GM21825 (cell line): ENCODE measurements around the gene RNU7-1.

Experiments
- ATAC-seq: cut with Tn5 transposase; IDR thresholded peaks from one replicate; pipeline ENCODE4 v1.9.1; 2021; ENCODE audit warnings: mild to moderate bottlenecking, moderate library complexity; ENCODE audit not compliant: unreplicated experiment

Gene RNU7-1

DNA sequence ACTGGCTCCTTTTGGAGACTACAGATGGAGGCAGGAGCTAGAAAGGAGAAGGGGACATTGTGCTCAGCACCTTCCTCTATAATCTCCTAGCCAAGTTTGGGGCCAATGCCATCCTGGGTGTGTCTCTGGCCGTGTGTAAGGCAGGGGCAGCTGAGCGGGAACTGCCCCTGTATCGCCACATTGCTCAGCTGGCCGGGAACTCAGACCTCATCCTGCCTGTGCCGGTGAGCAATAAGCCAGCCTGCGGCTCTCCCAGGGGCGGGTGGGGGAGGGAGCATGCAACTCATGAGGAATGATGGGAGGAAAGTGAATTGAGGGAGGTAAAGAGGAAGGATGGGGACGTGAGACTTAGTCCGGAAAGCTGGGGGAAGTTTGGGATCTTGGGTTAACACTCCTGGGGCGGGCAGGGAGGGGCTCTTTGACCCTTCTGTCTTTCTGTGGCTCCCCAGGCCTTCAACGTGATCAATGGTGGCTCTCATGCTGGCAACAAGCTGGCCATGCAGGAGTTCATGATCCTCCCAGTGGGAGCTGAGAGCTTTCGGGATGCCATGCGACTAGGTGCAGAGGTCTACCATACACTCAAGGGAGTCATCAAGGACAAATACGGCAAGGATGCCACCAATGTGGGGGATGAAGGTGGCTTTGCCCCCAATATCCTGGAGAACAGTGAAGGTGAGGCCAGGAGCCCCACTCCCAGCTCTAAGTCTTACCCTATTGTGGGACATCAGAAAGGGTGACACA lies 26.0 kb upstream of the RNU7-1 start:
- no peak for ATAC-seq

DNA sequence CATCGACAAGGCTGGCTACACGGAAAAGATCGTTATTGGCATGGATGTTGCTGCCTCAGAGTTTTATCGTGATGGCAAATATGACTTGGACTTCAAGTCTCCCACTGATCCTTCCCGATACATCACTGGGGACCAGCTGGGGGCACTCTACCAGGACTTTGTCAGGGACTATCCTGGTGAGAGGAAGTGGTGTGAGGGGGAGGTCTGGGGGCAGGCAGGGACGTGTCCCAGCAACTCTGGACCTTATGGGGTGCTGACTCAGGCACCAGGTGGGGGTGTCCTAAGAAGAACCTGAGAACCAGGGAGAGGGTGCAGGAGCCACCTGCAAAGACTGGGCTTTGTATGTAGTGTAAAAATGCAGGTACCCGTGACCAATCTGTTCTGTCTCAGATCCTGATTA lies 24.0 kb upstream of the RNU7-1 start:
- no peak for ATAC-seq

DNA sequence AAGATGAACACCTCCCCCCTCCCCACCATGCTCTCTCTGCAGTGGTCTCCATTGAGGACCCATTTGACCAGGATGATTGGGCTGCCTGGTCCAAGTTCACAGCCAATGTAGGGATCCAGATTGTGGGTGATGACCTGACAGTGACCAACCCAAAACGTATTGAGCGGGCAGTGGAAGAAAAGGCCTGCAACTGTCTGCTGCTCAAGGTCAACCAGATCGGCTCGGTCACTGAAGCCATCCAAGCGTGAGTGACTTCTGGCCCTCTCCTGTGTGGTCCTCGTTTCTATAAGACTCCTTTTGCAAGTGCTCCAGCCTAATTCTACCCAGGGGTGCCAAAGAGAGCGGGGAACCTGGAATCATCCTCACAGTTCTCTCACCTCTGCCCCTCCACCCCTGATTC lies 22.1 kb upstream of the RNU7-1 start:
- no peak for ATAC-seq

DNA sequence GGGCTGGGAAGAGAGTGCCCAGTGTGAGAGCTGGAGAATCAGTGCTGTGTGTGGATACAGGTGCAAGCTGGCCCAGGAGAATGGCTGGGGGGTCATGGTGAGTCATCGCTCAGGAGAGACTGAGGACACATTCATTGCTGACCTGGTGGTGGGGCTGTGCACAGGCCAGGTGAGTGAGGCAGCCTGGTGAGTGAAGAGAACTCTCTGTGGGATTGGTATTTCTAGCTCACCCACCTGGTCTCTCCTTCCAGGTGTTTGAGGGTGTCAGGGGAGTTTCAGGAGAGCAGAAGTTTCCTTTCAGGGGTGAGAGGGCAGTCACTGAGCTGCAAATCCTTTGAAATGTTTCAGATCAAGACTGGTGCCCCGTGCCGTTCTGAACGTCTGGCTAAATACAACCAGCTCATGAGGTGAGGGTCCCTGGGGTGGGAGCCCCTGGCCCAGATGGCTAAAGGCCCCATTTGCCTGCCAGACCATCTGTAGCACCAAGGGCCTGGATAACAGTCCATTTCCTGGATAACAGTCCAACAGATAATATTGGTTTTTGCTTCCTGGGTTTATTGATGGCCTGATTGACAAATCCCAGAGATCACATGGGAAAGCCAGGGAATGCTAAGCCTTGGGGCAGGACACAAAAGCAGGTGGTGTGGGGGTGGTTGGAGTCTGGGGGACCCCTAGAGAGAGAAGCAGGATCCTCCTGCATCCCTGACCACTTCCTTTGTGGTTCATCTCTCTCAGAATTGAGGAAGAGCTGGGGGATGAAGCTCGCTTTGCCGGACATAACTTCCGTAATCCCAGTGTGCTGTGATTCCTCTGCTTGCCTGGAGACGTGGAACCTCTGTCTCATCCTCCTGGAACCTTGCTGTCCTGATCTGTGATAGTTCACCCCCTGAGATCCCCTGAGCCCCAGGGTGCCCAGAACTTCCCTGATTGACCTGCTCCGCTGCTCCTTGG lies 21.3 kb upstream of the RNU7-1 start:
- ATAC-seq = no peak

DNA sequence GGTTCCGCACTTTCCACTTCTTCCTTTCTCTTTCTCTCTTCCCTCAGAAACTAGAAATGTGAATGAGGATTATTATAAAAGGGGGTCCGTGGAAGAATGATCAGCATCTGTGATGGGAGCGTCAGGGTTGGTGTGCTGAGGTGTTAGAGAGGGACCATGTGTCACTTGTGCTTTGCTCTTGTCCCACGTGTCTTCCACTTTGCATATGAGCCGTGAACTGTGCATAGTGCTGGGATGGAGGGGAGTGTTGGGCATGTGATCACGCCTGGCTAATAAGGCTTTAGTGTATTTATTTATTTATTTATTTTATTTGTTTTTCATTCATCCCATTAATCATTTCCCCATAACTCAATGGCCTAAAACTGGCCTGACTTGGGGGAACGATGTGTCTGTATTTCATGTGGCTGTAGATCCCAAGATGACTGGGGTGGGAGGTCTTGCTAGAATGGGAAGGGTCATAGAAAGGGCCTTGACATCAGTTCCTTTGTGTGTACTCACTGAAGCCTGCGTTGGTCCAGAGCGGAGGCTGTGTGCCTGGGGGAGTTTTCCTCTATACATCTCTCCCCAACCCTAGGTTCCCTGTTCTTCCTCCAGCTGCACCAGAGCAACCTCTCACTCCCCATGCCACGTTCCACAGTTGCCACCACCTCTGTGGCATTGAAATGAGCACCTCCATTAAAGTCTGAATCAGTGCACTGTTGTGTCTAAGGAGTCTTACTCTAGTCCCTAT lies 20.4 kb upstream of the RNU7-1 start:
- ATAC-seq = no peak

DNA sequence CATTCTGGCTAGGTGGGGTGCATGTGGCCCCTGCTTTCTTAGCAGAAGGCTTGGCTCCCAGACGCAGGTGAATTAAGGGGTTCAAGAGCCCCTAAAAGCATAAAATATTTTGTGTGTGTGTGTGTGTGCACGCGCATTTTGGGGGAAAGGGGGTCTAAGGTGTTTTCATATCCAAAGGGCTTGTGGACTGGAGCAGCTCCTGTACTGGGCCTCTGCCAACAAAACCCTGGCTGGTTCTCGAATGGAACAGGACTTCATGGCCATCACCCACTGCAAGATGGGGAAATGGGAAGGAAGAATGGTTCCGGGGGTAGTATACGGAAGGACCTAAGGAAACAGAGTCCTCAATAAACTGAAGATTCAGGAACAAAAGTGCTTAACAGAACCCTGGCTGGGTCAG lies 19.8 kb upstream of the RNU7-1 start:
- ATAC-seq = no peak

DNA sequence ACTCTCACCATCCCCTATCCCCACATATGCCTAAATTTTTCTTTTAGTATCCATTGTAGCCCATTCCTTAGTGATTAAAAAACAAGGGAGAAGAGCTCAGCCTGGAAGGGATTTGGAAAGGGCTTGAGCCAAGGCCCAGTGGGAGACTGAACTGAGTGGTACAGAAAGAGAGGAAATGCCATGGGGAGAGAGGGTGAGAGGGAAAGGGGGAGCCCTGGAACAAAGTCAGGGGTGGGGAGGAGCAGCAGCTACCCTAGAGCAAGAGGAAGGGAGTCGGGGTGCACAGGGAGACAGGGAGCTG lies 18.4 kb upstream of the RNU7-1 start:
- no peak for ATAC-seq

DNA sequence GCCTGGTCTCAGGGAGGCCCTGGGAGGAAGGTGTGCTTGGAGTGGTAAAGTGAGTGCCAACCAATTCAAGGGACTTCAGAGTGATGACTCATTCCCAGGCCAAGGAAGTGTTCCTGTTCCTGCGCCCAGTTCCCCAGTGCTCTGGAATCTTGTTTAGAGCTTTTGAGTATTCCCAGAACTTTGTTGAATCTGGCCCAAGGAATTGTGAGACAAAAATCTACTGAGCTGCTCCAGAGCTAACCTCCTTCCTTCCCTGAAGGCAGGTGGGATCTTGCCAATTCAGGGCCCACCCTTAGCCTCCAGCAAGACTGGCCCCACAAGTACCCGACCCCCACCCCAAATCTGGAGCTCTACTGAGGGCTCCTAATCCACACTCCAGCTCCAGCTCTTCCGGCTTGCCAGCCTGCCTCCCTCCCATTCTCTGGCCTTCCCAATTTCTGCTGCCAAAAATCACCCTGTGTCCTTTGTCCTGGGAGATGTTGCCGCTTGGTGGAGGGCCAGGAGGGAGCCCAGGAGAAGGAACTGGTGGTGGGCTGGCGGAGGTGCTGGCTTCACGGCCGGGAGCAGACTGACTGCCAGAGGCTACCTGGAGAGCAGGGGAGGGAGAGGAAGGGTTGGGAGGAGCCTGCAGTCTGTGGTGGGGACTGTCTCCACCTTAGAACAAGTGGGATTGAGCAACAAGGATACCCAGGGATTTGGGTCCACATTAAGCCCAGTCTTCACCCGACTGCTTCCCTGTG lies 17.9 kb upstream of the RNU7-1 start:
- no peak for ATAC-seq

DNA sequence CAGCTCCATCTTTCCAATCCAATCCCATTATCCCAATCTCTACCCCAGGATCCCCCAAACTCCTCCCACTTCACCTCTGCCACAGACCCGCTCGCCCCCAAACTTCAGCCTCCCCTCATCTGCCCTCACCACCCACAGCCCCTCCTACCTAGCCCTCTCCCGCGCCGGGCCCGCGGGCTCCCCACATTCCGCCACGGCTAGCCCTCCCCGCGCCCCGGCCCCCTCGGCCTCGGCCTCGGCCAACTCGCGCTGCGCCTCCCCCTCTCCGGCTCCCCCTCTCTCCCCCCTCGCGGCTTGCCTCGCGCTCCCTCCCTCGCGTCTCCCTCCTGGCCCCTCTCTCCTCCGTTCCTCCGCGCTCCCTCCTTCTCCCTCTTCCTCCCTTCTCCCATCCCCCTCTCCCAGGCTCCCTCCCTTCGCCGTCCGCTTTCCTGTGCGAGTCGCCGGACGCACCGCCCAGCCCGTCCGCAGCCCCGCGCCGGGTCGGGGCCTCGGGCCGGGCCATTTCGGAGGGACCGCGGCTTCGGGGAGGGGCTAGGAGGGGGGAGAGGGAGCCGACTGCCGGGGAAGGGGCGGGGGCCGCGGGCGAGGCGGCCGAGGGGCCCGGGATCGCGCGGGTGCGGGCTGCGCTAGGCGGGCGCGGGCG lies 16.1 kb upstream of the RNU7-1 start, which contains the start of gene ATN1:
Gene ATN1, plus strand, starts transcription at position 581 of the 643 bp plus-strand sequence. CDS start 6,043 bp downstream, outside the sequence.
- no peak for ATAC-seq

DNA sequence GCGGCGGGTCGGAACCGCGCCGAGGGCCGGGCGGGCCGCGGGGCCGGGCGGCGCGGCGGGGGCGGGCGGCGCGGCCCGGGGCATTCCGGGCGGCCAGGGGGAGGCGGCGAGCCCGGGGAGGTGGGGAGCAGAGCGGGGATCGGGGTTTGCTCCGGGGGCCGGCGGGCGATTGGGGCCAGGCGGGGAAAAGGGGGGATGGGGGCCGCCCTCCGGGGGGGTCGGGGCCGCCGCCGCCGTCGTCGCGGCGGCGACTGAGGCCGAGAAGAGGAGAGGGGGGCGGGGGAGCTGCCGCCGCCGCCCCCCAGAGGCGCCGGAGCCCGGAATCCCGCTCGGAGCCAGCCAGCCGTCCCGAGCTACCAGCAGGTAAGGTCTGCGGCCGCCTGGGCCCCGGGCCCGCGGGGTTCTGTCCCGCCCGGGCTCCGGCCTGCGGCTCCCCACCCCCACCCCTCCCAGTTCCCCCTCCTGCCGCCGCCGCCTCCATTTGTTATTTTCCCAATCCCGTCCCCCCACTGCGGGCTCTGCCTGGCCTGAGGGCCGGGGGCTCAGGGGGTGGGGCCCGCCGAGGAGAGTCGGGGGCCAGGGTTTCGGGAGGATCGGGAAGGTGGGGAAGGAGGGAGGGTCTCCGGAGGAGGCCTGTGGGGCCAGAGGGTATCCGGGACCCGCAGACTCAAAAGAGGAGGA lies 15.5 kb upstream of the RNU7-1 start:
- ATAC-seq = no peak

DNA sequence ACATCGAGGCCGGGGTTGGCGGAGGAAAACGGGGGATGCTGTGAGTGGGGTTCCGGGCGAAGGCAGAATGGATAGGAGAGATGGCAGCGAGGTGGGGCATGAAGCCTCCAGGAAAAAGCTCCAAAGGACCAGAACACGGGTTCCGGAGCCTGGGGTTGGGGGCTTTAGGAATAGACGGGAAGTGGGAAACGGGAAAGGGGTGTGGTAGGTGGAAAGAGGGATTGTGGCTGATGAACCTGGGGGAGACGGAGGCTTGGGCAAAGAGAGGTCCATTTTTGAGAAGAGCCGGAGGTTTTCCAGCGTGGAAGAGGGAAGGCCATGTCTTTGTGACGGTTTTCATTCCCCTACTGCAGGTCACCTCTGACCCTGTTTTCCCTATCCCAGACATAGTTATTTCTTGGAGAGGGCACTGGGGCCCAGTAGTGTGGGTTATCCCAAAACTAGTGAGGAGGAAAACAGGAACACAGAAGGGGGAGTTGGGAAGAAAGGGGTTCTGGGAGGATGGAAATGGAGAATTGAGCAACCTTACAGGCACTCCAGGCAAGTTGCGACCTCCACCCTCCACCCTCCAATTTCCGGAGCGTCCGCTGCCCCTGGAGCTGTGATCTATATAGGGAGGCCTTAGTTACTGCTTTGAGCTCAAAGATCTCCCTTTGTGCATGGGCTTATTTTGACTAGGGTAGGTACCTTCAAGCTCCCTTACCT lies 14.8 kb upstream of the RNU7-1 start:
- no peak for ATAC-seq

DNA sequence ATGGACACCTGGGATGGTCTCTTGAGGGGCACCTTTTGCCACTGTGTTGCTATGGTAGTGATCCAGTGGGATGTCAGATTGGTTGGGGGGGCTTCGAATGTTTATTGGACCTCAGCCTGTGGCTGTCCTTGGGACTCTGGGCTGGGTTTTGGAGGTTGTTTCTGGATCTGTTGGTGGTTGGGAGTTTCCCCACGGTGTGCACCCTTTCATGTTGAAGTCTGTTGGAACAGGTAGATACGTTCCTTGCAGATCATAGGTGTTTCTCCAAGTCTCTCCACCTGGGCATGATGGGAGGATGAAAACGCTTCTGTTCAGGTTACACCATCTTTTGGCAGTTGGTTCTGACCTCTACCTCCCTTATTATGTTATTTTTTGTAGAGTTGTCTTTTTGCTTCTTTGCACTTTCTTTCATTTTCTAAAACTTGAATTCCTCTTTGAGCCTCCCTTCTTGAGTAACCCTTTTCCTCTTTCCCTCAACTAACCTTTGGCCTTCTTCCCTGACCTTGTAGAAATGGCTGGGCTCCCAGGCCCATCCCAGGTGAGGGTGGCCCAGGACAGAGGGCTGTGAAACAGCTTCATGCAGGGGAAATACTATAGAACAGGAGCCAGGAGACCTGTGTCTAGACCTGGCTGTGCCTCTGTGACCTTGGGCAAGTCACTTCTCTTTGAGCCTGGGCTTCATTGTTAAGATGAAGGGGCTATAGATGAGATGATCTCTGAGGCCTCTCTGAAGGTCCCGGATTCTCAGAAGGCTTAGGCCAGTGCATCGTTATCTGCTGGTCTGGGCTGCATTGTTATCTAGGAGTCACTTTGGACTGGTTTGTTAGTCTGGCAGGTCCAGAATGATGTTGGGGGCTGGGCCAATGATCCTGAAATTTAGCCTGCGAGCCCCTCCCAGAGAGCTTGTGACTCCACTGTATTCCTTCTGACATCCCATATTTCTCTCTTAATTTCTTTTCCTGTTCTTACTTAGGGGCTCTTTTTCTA lies 13.9 kb upstream of the RNU7-1 start:
- no peak for ATAC-seq

DNA sequence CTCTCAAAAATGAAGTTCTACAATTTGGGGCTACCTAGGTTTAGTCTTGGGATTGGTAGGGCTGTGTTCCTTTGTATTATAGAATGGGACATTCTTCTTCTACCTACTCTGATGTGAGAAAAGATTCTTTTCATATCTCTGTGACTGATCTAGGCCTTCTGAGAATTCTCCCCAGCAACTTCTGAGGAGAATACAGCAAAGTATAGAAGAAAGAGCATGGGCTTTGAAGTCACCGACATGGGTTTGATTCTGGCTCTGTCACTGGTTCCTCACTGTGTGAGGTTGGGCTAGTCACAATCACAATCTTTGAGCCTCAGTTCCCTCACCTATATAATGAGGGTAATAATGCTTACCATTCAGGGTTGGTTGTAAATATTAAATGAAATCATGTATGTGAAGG lies 10.8 kb upstream of the RNU7-1 start:
- ATAC-seq = no peak

DNA sequence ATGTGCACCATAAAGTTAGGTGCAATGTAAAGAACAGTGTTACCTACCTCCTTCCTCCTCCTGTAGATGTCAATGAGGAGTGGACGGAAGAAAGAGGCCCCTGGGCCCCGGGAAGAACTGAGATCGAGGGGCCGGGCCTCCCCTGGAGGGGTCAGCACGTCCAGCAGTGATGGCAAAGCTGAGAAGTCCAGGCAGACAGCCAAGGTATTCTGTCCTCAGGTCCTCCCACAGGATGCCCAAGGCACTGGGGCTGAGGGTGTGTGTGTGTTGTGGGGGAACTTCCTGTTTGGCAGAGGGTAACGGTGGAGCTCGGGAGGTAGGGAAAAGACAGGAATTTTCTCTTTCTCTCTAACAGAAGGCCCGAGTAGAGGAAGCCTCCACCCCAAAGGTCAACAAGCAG lies 9.5 kb upstream of the RNU7-1 start:
- ATAC-seq = no peak

DNA sequence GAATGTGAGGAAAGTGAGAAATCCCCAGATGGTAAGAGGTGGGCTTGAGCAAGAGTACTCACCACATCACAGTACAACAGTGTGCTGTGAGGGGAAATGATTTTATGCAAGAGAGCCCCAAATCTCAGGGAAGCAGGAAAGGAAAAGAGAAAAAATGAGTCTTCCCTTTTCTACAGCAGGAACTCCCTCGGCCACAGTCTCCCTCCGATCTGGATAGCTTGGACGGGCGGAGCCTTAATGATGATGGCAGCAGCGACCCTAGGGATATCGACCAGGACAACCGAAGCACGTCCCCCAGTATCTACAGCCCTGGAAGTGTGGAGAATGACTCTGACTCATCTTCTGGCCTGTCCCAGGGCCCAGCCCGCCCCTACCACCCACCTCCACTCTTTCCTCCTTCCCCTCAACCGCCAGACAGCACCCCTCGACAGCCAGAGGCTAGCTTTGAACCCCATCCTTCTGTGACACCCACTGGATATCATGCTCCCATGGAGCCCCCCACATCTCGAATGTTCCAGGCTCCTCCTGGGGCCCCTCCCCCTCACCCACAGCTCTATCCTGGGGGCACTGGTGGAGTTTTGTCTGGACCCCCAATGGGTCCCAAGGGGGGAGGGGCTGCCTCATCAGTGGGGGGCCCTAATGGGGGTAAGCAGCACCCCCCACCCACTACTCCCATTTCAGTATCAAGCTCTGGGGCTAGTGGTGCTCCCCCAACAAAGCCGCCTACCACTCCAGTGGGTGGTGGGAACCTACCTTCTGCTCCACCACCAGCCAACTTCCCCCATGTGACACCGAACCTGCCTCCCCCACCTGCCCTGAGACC lies 8.0 kb upstream of the RNU7-1 start:
- ATAC-seq = no peak

DNA sequence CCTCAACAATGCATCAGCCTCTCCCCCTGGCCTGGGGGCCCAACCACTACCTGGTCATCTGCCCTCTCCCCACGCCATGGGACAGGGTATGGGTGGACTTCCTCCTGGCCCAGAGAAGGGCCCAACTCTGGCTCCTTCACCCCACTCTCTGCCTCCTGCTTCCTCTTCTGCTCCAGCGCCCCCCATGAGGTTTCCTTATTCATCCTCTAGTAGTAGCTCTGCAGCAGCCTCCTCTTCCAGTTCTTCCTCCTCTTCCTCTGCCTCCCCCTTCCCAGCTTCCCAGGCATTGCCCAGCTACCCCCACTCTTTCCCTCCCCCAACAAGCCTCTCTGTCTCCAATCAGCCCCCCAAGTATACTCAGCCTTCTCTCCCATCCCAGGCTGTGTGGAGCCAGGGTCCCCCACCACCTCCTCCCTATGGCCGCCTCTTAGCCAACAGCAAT lies 7.4 kb upstream of the RNU7-1 start:
- ATAC-seq = no peak
